ENCODE measurements around the gene PRR11. TPM values are rescaled to one million over a fixed set of nuclear protein-coding genes. Genes with fewer than 3 reads are reported as not detected.
"Not testable (repeated sequence)": the region's sequence is repeated elsewhere in the genome, so short reads cannot be mapped to it uniquely, and the experiment has no call there.

PRR11 gene
- total RNA-seq, 1 donor from 2014 or later, result 2.6 TPM

- intact Hi-C loops (cut with DNase I), result no loop called here
- ATAC-seq (no peak), DNase-seq (ENCODE audit: low spot score) (no peak)
Measured at GRCh38 chr17:59149841-59150511, 5.6 kb upstream of the PRR11 start.

- intact Hi-C loops (cut with DNase I), result no loop called here
- no peak for ATAC-seq
- DNase-seq (ENCODE audit: low spot score), result no peak
Measured at GRCh38 chr17:59151006-59151405, 4.5 kb upstream of the PRR11 start.

- intact Hi-C loops (cut with DNase I), result no loop called here
- ATAC-seq, result no peak
- no peak for DNase-seq (ENCODE audit: low spot score)
Measured at GRCh38 chr17:59151591-59151990, 4.0 kb upstream of the PRR11 start.

- ATAC-seq (no peak), DNase-seq (ENCODE audit: low spot score) (no peak)
- intact Hi-C loops (cut with DNase I), result no loop called here
Measured at GRCh38 chr17:59152925-59153324, 2.6 kb upstream of the PRR11 start.

- ATAC-seq (peak; percentile 3), DNase-seq (ENCODE audit: low spot score) (peak; percentile 68)
- intact Hi-C loops (cut with DNase I), result no loop called here
Measured at GRCh38 chr17:59154292-59154720, 1.2 kb upstream of the PRR11 start.

GRCh38 chr17:59154721-59155438 is 666 bp upstream of the PRR11 start, which contains the start of gene SKA2:
Gene SKA2, minus strand, starts transcription at chr17:59155186. Its CDS starts 23 bp downstream, at chr17:59155163.
- DNase-seq (ENCODE audit: low spot score), result peak; percentile 97
- peak; percentile 98 for ATAC-seq
- intact Hi-C loops (cut with DNase I), result no loop called here

GRCh38 chr17:59160157-59161025 is 4.8 kb downstream of the PRR11 start:
- intact Hi-C loops (cut with DNase I), result no loop called here
- DNase-seq (ENCODE audit: low spot score), result peak; percentile 26
- ATAC-seq, result no peak

GRCh38 chr17:59161477-59161876 is 5.9 kb downstream of the PRR11 start:
- intact Hi-C loops (cut with DNase I), result no loop called here
- ATAC-seq, result no peak
- peak; percentile 18 for DNase-seq (ENCODE audit: low spot score)

GRCh38 chr17:59165933-59166342 is 10.4 kb downstream of the PRR11 start:
- intact Hi-C loops (cut with DNase I), result no loop called here
- ATAC-seq, result no peak

GRCh38 chr17:59167571-59168001 is 12.0 kb downstream of the PRR11 start:
- ATAC-seq (no peak), DNase-seq (ENCODE audit: low spot score) (no peak)
- intact Hi-C loops (cut with DNase I), result no loop called here

More at GRCh38 chr17:59165933-59166342, 10.4 kb downstream of the PRR11 start:
- no peak for DNase-seq (ENCODE audit: low spot score)

- no peak for DNase-seq (ENCODE audit: low spot score)
- ATAC-seq, result no peak
- intact Hi-C loops (cut with DNase I), result no loop called here
Measured at GRCh38 chr17:59172436-59173004, 17.0 kb downstream of the PRR11 start.

GRCh38 chr17:59174671-59175070 is 19.1 kb downstream of the PRR11 start:
- no peak for ATAC-seq
- intact Hi-C loops (cut with DNase I), result no loop called here

GRCh38 chr17:59175076-59175475 is 19.5 kb downstream of the PRR11 start:
- ATAC-seq, result no peak
- DNase-seq (ENCODE audit: low spot score), result no peak
- intact Hi-C loops (cut with DNase I), result no loop called here

More at GRCh38 chr17:59174671-59175070, 19.1 kb downstream of the PRR11 start:
- no peak for DNase-seq (ENCODE audit: low spot score)

- no peak for ATAC-seq
- intact Hi-C loops (cut with DNase I), result no loop called here
- DNase-seq (ENCODE audit: low spot score), result no peak
Measured at GRCh38 chr17:59178266-59178985, 22.9 kb downstream of the PRR11 start.

GRCh38 chr17:59179601-59180000 is 24.1 kb downstream of the PRR11 start:
- DNase-seq (ENCODE audit: low spot score); ATAC-seq; intact Hi-C loops (cut with DNase I): not testable (repeated sequence)

GRCh38 chr17:59180626-59181025 is 25.1 kb downstream of the PRR11 start:
- intact Hi-C loops (cut with DNase I), result no loop called here
- DNase-seq (ENCODE audit: low spot score), result no peak
- ATAC-seq, result no peak

GRCh38 chr17:59181481-59181880 is 25.9 kb downstream of the PRR11 start:
- intact Hi-C loops (cut with DNase I), result no loop called here
- DNase-seq (ENCODE audit: low spot score) (no peak), ATAC-seq (no peak)

- ATAC-seq (no peak), DNase-seq (ENCODE audit: low spot score) (no peak)
- intact Hi-C loops (cut with DNase I), result no loop called here
Measured at GRCh38 chr17:59185997-59186396, 30.5 kb downstream of the PRR11 start.
